ENCODE data around the gene LRP6.

Gene LRP6

DNA sequence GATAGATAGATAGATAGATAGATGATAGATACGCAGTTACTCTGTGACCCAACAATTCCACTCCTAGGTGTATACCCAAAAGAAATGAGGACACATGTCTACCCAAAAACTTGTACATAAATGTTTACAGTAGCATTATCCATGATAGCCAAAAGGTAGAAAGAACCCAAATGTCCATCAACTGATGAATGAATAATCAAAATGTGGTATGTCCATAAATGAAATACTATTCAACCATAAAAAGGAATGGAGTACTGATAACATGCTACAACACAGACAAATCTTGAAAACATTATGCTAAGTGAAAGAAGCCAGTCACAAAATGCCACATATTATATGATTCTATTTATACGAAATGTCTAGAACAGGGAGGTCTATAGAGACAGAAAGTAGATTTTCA lies 36.1 kb upstream of the LRP6 start:
- Histone ChIP-seq H3K79me1 (ENCODE audit: low read length) (no peaks in the 10 kb centered on the region), H2BK12ac (ENCODE audit: low read length) (no peak overlapping the region), H3K9me3 (ENCODE audit: insufficient read depth, low read depth, low read length) (no peaks in the 10 kb centered on the region), H2BK120ac (ENCODE audit: insufficient read depth, low read length, poor library complexity) (no peak overlapping the region), H3K4me2 (ENCODE audit: low read length) (no peak overlapping the region), H3K4me1 (ENCODE audit: control insufficient read depth in 1 of 2, insufficient read depth in 2 of 2, low read length in 2 of 2) (no peaks in the 10 kb centered on the region), H3K27me3 (ENCODE audit: insufficient read depth, low read length) (no peaks in the 10 kb centered on the region), H3K27ac (ENCODE audit: low read depth, low read length) (no peak overlapping the region), H4K8ac (ENCODE audit: low read depth, low read length) (no peak overlapping the region), H3K9ac (ENCODE audit: low read length) (no peak overlapping the region), H3K36me3 (ENCODE audit: control insufficient read depth in 1 of 2, insufficient read depth in 2 of 2, low read length in 2 of 2) (no peaks in the 10 kb centered on the region), H3K4me3 (ENCODE audit: low read depth, low read length) (no peak overlapping the region), H3K4ac (ENCODE audit: low read depth, low read length) (no peak overlapping the region), H3K79me2 (ENCODE audit: control insufficient read depth, insufficient read depth, low read length, poor library complexity) (no peaks in the 10 kb centered on the region), H4K12ac (ENCODE audit: low read depth, low read length) (no peak overlapping the region), H3K14ac (ENCODE audit: low read length) (no peak overlapping the region), H2AFZ (ENCODE audit: insufficient read depth, low read length, poor library complexity) (no peak overlapping the region), H4K91ac (ENCODE audit: low read depth, low read length) (no peak overlapping the region), H3K18ac (ENCODE audit: low read length) (no peak overlapping the region), H2BK5ac (ENCODE audit: low read depth, low read length, poor library complexity) (no peak overlapping the region), H2AK5ac (ENCODE audit: low read length) (no peak overlapping the region), H3K23ac (ENCODE audit: low read length) (no peak overlapping the region)
- WGBS (ENCODE audit: extremely low coverage, insufficient coverage, insufficient read length), result no CpG with 5 or more reads among the region's 2 CpGs
- no peak for DNase-seq

GRCh38 chr12:12301122-12301521 lies 34.3 kb upstream of the LRP6 start:
- Histone ChIP-seq H3K14ac (ENCODE audit: low read length) (no peak overlapping the region), H4K8ac (ENCODE audit: low read depth, low read length) (no peak overlapping the region), H3K79me2 (ENCODE audit: control insufficient read depth, insufficient read depth, low read length, poor library complexity) (no peaks in the 10 kb centered on the region), H3K4me2 (ENCODE audit: low read length) (no peak overlapping the region), H3K4me3 (ENCODE audit: low read depth, low read length) (no peak overlapping the region), H3K18ac (ENCODE audit: low read length) (no peak overlapping the region), H2BK12ac (ENCODE audit: low read length) (no peak overlapping the region), H3K9ac (ENCODE audit: low read length) (no peak overlapping the region), H2AFZ (ENCODE audit: insufficient read depth, low read length, poor library complexity) (no peak overlapping the region), H3K4ac (ENCODE audit: low read depth, low read length) (no peak overlapping the region), H3K79me1 (ENCODE audit: low read length) (no peaks in the 10 kb centered on the region), H3K4me1 (ENCODE audit: control insufficient read depth in 1 of 2, insufficient read depth in 2 of 2, low read length in 2 of 2) (no peaks in the 10 kb centered on the region), H2AK5ac (ENCODE audit: low read length) (no peak overlapping the region), H4K91ac (ENCODE audit: low read depth, low read length) (no peak overlapping the region), H2BK5ac (ENCODE audit: low read depth, low read length, poor library complexity) (no peak overlapping the region), H3K27me3 (ENCODE audit: insufficient read depth, low read length) (no peaks in the 10 kb centered on the region), H3K36me3 (ENCODE audit: control insufficient read depth in 1 of 2, insufficient read depth in 2 of 2, low read length in 2 of 2) (no peaks in the 10 kb centered on the region), H3K9me3 (ENCODE audit: insufficient read depth, low read depth, low read length) (no peaks in the 10 kb centered on the region), H3K23ac (ENCODE audit: low read length) (no peak overlapping the region), H2BK120ac (ENCODE audit: insufficient read depth, low read length, poor library complexity) (no peak overlapping the region), H4K12ac (ENCODE audit: low read depth, low read length) (no peak overlapping the region), H3K27ac (ENCODE audit: low read depth, low read length) (no peak overlapping the region)
- DNase-seq, result no peak
- WGBS (ENCODE audit: extremely low coverage, insufficient coverage, insufficient read length), result no CpG with 5 or more reads among the region's 2 CpGs

DNA sequence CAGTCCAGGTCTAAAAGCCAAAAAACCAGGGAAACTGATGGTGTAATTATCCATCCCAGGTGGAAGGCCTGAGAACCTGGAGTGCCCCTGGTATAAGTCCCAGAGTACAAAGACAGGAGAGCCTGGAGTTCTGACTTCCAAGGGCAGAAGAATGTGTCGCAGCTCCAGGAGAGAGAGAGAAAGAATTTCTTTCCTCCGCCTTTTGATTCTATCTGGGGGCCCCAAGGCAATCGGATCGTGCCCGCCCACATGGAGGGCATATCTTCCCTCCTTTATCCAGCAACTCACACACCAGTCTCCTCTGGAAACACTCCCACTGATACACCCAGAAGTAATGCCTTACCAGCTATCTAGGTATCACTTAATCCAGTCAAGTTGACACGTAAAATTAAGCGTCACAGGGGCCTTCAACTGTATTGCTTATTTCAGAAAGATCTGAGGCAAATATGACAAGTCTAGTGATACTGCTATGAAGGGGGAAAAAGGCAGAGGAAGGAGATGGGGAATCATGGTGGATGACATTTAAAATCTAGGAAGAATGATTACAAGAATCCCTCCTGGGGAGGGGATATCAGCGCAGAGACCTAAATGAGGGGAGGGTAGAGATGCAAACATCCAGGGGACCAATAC lies 30.5 kb upstream of the LRP6 start:
- Histone ChIP-seq H3K9ac (ENCODE audit: low read length) (no peak overlapping the region), H3K4me3 (ENCODE audit: low read depth, low read length) (no peak overlapping the region), H3K23ac (ENCODE audit: low read length) (no peak overlapping the region), H3K9me3 (ENCODE audit: insufficient read depth, low read depth, low read length) (no peaks in the 10 kb centered on the region), H4K8ac (ENCODE audit: low read depth, low read length) (no peak overlapping the region), H3K4ac (ENCODE audit: low read depth, low read length) (no peak overlapping the region), H3K79me1 (ENCODE audit: low read length) (no peaks in the 10 kb centered on the region), H3K27ac (ENCODE audit: low read depth, low read length) (no peak overlapping the region), H3K14ac (ENCODE audit: low read length) (no peak overlapping the region), H2AK5ac (ENCODE audit: low read length) (no peak overlapping the region), H3K79me2 (ENCODE audit: control insufficient read depth, insufficient read depth, low read length, poor library complexity) (no peaks in the 10 kb centered on the region), H4K12ac (ENCODE audit: low read depth, low read length) (no peak overlapping the region), H4K91ac (ENCODE audit: low read depth, low read length) (no peak overlapping the region), H2BK12ac (ENCODE audit: low read length) (no peak overlapping the region), H2AFZ (ENCODE audit: insufficient read depth, low read length, poor library complexity) (no peak overlapping the region), H3K27me3 (ENCODE audit: insufficient read depth, low read length) (no peaks in the 10 kb centered on the region), H2BK5ac (ENCODE audit: low read depth, low read length, poor library complexity) (no peak overlapping the region), H3K36me3 (ENCODE audit: control insufficient read depth in 1 of 2, insufficient read depth in 2 of 2, low read length in 2 of 2) (no peaks in the 10 kb centered on the region), H3K4me1 (ENCODE audit: control insufficient read depth in 1 of 2, insufficient read depth in 2 of 2, low read length in 2 of 2) (no peaks in the 10 kb centered on the region), H2BK120ac (ENCODE audit: insufficient read depth, low read length, poor library complexity) (no peak overlapping the region), H3K18ac (ENCODE audit: low read length) (no peak overlapping the region), H3K4me2 (ENCODE audit: low read length) (no peak overlapping the region)
- WGBS (ENCODE audit: extremely low coverage, insufficient coverage, insufficient read length), result no CpG with 5 or more reads among the region's 8 CpGs
- peak; percentile 22 to 55 for DNase-seq

DNA sequence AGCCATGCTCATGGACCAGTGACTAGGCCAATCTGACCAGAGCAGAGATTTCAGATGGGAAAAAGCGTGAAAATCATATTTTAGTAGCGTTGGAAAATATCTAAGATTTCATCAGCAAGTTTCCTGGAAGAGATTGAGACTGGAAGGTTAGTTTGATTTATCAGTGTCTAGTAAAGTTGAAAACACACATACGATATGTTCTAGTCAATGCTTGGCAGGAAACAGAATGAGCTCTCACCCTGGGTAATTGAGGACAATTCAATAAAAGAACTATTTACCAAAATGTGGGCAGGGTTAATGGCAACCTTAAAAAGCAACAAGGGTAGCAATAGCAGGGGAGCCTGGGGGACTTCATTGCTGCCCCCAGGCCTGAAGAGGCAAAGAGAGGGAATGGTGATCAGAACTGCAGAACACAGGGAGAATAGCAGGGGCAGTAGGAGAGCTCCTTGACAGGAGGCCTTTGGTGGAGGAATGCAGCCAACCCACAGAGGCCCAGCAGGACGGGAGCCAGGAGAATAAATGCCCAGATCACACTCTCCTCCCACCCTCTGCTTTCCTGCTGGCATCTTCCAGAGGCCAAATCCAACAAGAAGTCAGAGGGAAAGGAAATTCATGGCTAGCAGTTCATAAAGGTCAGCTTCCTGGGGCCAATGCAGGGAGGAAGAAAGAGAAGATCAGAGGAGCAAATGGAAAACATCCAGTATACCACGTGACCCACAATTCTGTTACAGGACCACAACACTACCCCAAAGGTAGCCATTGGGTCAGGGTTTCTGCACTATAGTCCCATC lies 27.6 kb upstream of the LRP6 start:
- H4K91ac ChIP-seq (ENCODE audit: low read depth, low read length), result no peak overlapping the region
- no peak overlapping the region for H3K4me3 ChIP-seq (ENCODE audit: low read depth, low read length)
- no peaks in the 10 kb centered on the region for H3K36me3 ChIP-seq (ENCODE audit: control insufficient read depth in 1 of 2, insufficient read depth in 2 of 2, low read length in 2 of 2)
- peak overlapping the region; percentile 87 for H3K23ac ChIP-seq (ENCODE audit: low read length)
- no peaks in the 10 kb centered on the region for H3K4me1 ChIP-seq (ENCODE audit: control insufficient read depth in 1 of 2, insufficient read depth in 2 of 2, low read length in 2 of 2)
- H3K79me2 ChIP-seq (ENCODE audit: control insufficient read depth, insufficient read depth, low read length, poor library complexity), result no peaks in the 10 kb centered on the region
- H3K9ac ChIP-seq (ENCODE audit: low read length), result no peak overlapping the region
- DNase-seq, result no peak
- H2BK120ac ChIP-seq (ENCODE audit: insufficient read depth, low read length, poor library complexity), result no peak overlapping the region
- no peak overlapping the region for H2AK5ac ChIP-seq (ENCODE audit: low read length)
- H3K27me3 ChIP-seq (ENCODE audit: insufficient read depth, low read length), result no peaks in the 10 kb centered on the region
- H3K4ac ChIP-seq (ENCODE audit: low read depth, low read length), result no peak overlapping the region
- no peak overlapping the region for H4K12ac ChIP-seq (ENCODE audit: low read depth, low read length)
- H4K8ac ChIP-seq (ENCODE audit: low read depth, low read length), result no peak overlapping the region
- no peak overlapping the region for H3K18ac ChIP-seq (ENCODE audit: low read length)
- H3K4me2 ChIP-seq (ENCODE audit: low read length), result no peak overlapping the region
- no peak overlapping the region for H2BK5ac ChIP-seq (ENCODE audit: low read depth, low read length, poor library complexity)
- H3K79me1 ChIP-seq (ENCODE audit: low read length), result no peaks in the 10 kb centered on the region
- no CpG with 5 or more reads among the region's 5 CpGs for WGBS (ENCODE audit: extremely low coverage, insufficient coverage, insufficient read length)
- no peak overlapping the region for H2BK12ac ChIP-seq (ENCODE audit: low read length)
- no peak overlapping the region for H3K14ac ChIP-seq (ENCODE audit: low read length)
- no peak overlapping the region for H3K27ac ChIP-seq (ENCODE audit: low read depth, low read length)
- H2AFZ ChIP-seq (ENCODE audit: insufficient read depth, low read length, poor library complexity), result no peak overlapping the region
- no peaks in the 10 kb centered on the region for H3K9me3 ChIP-seq (ENCODE audit: insufficient read depth, low read depth, low read length)
